ENCODE data around the gene SCAF8. TPM values are rescaled to one million over a fixed set of nuclear protein-coding genes. Genes with fewer than 3 reads are reported as not detected.

The SCAF8 gene
- total RNA-seq, 1 experiment from 2014 or later: 49.5 TPM

DNA sequence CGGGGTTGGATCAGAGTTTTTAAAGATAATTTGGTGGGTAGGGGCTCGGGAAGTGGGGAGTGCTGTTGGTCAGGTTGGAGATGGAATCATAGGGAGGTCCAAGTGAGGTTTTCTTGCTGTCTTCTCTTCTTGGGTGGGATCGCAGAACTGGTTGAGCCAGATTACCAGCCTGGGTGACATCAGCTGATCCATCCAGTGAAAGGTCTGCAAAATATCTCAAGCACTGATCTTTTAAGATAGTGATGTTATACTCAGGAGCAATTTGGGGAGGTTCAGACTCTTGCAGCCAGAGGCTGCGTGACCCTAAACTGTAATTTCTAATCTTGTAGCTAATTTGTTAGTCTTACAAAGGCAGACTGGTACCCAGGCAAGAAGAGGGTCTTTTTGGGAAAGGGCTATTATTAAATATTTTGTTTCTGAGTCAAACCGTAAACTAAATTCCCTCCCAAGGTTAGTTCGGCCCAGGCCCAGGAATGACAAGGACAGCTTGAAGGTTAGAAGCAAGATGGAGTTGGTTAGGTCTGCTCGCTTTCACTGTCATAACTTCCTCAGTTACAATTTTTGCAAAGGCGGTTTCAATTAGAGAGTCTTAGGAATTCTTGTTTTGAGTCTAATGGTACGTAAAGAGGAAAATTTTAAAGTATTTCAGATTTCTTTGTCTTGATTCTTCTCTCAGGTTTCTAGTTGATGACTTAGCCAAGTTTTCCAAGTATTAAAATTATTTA is 53.1 kb downstream of the SCAF8 start:
- POLR2A ChIA-PET (ENCODE audit: low non-redundant PET): no interaction called here
- intact Hi-C loops (cut with micrococcal nuclease; ENCODE audit: unreplicated experiment): no loop called here
- no TSS peak for BruUV-seq (replicated peaks)

DNA sequence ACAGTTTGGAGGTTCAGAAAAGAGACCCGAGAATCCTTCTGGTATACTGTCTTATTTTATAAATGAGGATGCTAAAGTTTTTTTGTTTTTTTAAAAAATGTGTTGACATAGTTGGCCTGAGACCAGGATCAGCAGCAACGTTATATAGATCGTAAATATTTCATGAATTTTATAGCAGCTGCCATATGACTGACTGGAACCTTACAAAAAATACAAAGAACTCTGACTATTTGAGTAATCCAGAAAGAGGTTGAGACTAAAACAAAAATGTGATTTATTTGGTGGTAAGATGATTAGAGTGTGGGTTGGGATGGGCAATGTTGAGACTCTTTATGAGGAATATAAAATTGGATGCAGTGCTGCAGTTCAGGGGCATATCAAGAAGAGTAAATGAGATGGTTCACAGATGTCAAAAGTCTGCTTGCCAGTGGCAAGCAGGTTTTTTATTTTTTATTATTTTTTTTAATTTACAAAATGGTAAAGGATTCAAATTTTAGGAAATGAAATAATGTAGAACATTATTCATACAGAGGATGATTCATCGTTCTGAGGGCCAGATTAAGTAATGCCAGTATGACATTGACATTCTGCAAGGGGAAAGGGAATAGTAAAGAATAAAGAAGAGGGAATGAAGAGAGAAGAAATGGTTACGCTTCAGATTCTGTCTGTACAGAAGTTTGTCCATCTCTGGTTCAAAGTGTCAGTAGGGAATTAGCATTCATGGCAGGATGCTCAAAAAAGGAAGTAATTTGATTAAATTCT is 58.5 kb downstream of the SCAF8 start:
- TF ChIP-seq, protein P1, sequence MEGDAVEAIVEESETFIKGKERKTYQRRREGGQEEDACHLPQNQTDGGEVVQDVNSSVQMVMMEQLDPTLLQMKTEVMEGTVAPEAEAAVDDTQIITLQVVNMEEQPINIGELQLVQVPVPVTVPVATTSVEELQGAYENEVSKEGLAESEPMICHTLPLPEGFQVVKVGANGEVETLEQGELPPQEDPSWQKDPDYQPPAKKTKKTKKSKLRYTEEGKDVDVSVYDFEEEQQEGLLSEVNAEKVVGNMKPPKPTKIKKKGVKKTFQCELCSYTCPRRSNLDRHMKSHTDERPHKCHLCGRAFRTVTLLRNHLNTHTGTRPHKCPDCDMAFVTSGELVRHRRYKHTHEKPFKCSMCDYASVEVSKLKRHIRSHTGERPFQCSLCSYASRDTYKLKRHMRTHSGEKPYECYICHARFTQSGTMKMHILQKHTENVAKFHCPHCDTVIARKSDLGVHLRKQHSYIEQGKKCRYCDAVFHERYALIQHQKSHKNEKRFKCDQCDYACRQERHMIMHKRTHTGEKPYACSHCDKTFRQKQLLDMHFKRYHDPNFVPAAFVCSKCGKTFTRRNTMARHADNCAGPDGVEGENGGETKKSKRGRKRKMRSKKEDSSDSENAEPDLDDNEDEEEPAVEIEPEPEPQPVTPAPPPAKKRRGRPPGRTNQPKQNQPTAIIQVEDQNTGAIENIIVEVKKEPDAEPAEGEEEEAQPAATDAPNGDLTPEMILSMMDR (conservative IDR thresholded peaks at IDR 0.05; ENCODE audit: low read depth, low read length): no peak
- TF ChIP-seq EZH2 (IDR thresholded peaks at IDR 0.05; ENCODE audit: borderline replicate concordance, low read depth, low read length, poor library complexity, severe bottlenecking): no peak
- H3K36me3 ChIP-seq (ENCODE audit: insufficient read depth, low read length, poor library complexity, severe bottlenecking): peaks cover 32% of the 10 kb centered on the region
- POLR2A ChIA-PET (ENCODE audit: low non-redundant PET): no interaction called here

More for the DNA sequence above, 53.1 kb downstream of the SCAF8 start:
- no peaks in the 10 kb centered on the region for H3K27me3 ChIP-seq (replicated peaks; ENCODE audit: insufficient read depth, low read depth, low read length, poor library complexity)
- DNase-seq (ENCODE audit: low spot score): no peak
- CTCF ChIA-PET: no interaction called here
- H3K4me3 ChIP-seq (ENCODE audit: low read depth, low read length, poor library complexity, severe bottlenecking): no peak overlapping the region
- H3K4me1 ChIP-seq (ENCODE audit: insufficient read depth, low read length, poor library complexity, severe bottlenecking): peaks cover 4% of the 10 kb centered on the region
- no peaks in the 10 kb centered on the region for H3K9me3 ChIP-seq (ENCODE audit: low read depth, low read length, poor library complexity, severe bottlenecking)
- peaks cover 14% of the 10 kb centered on the region for H3K36me3 ChIP-seq (ENCODE audit: insufficient read depth, low read length, poor library complexity, severe bottlenecking)
- H3K27ac ChIP-seq (ENCODE audit: low read depth, low read length, poor library complexity, severe bottlenecking): no peak overlapping the region
- TF ChIP-seq EZH2 (IDR thresholded peaks at IDR 0.05; ENCODE audit: borderline replicate concordance, low read depth, low read length, poor library complexity, severe bottlenecking): no peak
- TF ChIP-seq, protein P1 (conservative IDR thresholded peaks at IDR 0.05; ENCODE audit: low read depth, low read length): no peak

DNA sequence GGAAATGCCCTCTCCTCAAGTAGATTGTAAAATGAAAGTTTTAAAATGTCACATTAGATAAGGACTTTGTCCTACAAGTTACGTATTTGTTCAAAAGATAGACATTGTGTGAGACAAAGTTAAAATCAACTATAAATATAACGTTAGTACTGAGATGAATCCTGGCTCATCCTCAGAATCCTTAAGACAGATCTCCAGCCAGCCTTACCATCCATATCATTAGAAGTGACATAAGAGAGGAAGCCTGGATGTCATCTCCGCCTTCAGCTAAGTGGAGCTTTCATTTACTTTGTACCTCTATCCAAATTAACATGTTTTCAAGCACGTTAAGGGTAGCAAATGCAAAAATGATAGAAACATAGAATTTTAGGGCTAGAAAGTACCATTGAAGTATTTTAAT is 59.1 kb downstream of the SCAF8 start:
- H3K27me3 ChIP-seq (replicated peaks; ENCODE audit: insufficient read depth, low read depth, low read length, poor library complexity): no peaks in the 10 kb centered on the region
- H3K9me3 ChIP-seq (ENCODE audit: low read depth, low read length, poor library complexity, severe bottlenecking): no peaks in the 10 kb centered on the region
- ChIA-PET CTCF (no interaction called here), POLR2A (ENCODE audit: low non-redundant PET) (no interaction called here)
- BruUV-seq (replicated peaks): no TSS peak
- H3K4me3 ChIP-seq (ENCODE audit: low read depth, low read length, poor library complexity, severe bottlenecking): no peak overlapping the region
- H3K27ac ChIP-seq (ENCODE audit: low read depth, low read length, poor library complexity, severe bottlenecking): peak overlapping the region; percentile 5
- no peak for TF ChIP-seq EZH2 (IDR thresholded peaks at IDR 0.05; ENCODE audit: borderline replicate concordance, low read depth, low read length, poor library complexity, severe bottlenecking)
- TF ChIP-seq, protein P1 (conservative IDR thresholded peaks at IDR 0.05; ENCODE audit: low read depth, low read length): no peak
- no peak for DNase-seq (ENCODE audit: low spot score)
- intact Hi-C loops (cut with micrococcal nuclease; ENCODE audit: unreplicated experiment): no loop called here
- peaks cover 36% of the 10 kb centered on the region for H3K36me3 ChIP-seq (ENCODE audit: insufficient read depth, low read length, poor library complexity, severe bottlenecking)
- H3K4me1 ChIP-seq (ENCODE audit: insufficient read depth, low read length, poor library complexity, severe bottlenecking): peaks cover 17% of the 10 kb centered on the region

More for the DNA sequence above, 58.5 kb downstream of the SCAF8 start:
- Histone ChIP-seq H3K4me1 (ENCODE audit: insufficient read depth, low read length, poor library complexity, severe bottlenecking) (peaks cover 17% of the 10 kb centered on the region), H3K27me3 (replicated peaks; ENCODE audit: insufficient read depth, low read depth, low read length, poor library complexity) (no peaks in the 10 kb centered on the region), H3K9me3 (ENCODE audit: low read depth, low read length, poor library complexity, severe bottlenecking) (no peaks in the 10 kb centered on the region), H3K4me3 (ENCODE audit: low read depth, low read length, poor library complexity, severe bottlenecking) (no peak overlapping the region), H3K27ac (ENCODE audit: low read depth, low read length, poor library complexity, severe bottlenecking) (peak overlapping the region; percentile 5)
- BruUV-seq (replicated peaks): no TSS peak
- intact Hi-C loops (cut with micrococcal nuclease; ENCODE audit: unreplicated experiment): no loop called here
- peak; percentile 5 for DNase-seq (ENCODE audit: low spot score)
- CTCF ChIA-PET: no interaction called here

All from A673 (cell line).